Activated naive CD4-positive, alpha-beta T cell (primary cell): Measurements from ENCODE around the gene IL1RAPL2.
"Not testable (repeated sequence)": the region's sequence is repeated elsewhere in the genome, so short reads cannot be mapped to it uniquely, and the experiment has no call there.

Source experiments
- DNase-seq, 4 experiments: peaks; one replicate each; lab custom pipeline; 2025; lab: John Stamatoyannopoulos, UW

IL1RAPL2 gene

GRCh38 chrX:105173071-105173470, 607.1 kb downstream of the IL1RAPL2 start:
- no peak for DNase-seq

- no peak for DNase-seq
These were observed 613.6 kb downstream of the IL1RAPL2 start for GRCh38 chrX:105179644-105180043.

- DNase-seq = no peak
These were observed 623.1 kb downstream of the IL1RAPL2 start for GRCh38 chrX:105189093-105189492.

GRCh38 chrX:105190252-105190853, 624.4 kb downstream of the IL1RAPL2 start:
- no peak for DNase-seq

- DNase-seq = no peak
These were observed 625.9 kb downstream of the IL1RAPL2 start for GRCh38 chrX:105191878-105192277.

GRCh38 chrX:105209406-105209805, 643.4 kb downstream of the IL1RAPL2 start:
- DNase-seq = no peak

GRCh38 chrX:105210258-105210657, 644.3 kb downstream of the IL1RAPL2 start:
- no peak for DNase-seq

- no peak for DNase-seq
These were observed 645.1 kb downstream of the IL1RAPL2 start for GRCh38 chrX:105211066-105211575.

GRCh38 chrX:105219454-105220401, 653.7 kb downstream of the IL1RAPL2 start:
- no peak for DNase-seq

GRCh38 chrX:105220636-105221035, 654.6 kb downstream of the IL1RAPL2 start, which contains the start of gene TEX13A:
Gene TEX13A, minus strand, starts transcription at chrX:105220694. Its CDS starts 297 bp downstream, at chrX:105220397.
- DNase-seq = no peak

GRCh38 chrX:105221374-105221773, 655.4 kb downstream of the IL1RAPL2 start:
- no peak for DNase-seq

- no peak for DNase-seq
These were observed 660.5 kb downstream of the IL1RAPL2 start for GRCh38 chrX:105226499-105226898.

- DNase-seq = no peak
These were observed 662.6 kb downstream of the IL1RAPL2 start for GRCh38 chrX:105228602-105229001.

- DNase-seq = no peak
These were observed 663.1 kb downstream of the IL1RAPL2 start for GRCh38 chrX:105229146-105229545.

- DNase-seq = not testable (repeated sequence)
These were observed 671.4 kb downstream of the IL1RAPL2 start for GRCh38 chrX:105237407-105237806.

- DNase-seq = no peak
These were observed 675.1 kb downstream of the IL1RAPL2 start for GRCh38 chrX:105241056-105241455.

- no peak for DNase-seq
These were observed 694.5 kb downstream of the IL1RAPL2 start for GRCh38 chrX:105260291-105261043.

GRCh38 chrX:105263171-105263570, 697.2 kb downstream of the IL1RAPL2 start:
- no peak for DNase-seq

GRCh38 chrX:105263801-105264200, 697.8 kb downstream of the IL1RAPL2 start:
- no peak for DNase-seq

GRCh38 chrX:105265093-105265492, 699.1 kb downstream of the IL1RAPL2 start:
- DNase-seq = no peak

- DNase-seq = no peak
These were observed 700.5 kb downstream of the IL1RAPL2 start for GRCh38 chrX:105266456-105266855.

- DNase-seq = no peak
These were observed 701.2 kb downstream of the IL1RAPL2 start for GRCh38 chrX:105267167-105267566.
